Ascending aorta (tissue), 2 donors: ENCODE measurements around the gene MIA. TPM values are rescaled to one million over a fixed set of nuclear protein-coding genes. Genes with fewer than 3 reads are reported as not detected.
"Not testable (repeated sequence)": the region's sequence is repeated elsewhere in the genome, so short reads cannot be mapped to it uniquely, and the experiment has no call there.

Experiments used
- DNase-seq, 2 donors: peaks; one replicate each; pipeline ENCODE4 v3.0.0-alpha.2; 2019; ENCODE audit warnings: low spot score in 2 of 2
- H3K27ac ChIP-seq, 2 donors: fragments of 200-600 bp; sonication (generic); one replicate each; pipeline ENCODE4 v1.5.1; 2016 to 2017; ENCODE audit warnings: mild to moderate bottlenecking in 1 of 2
- H3K27me3 ChIP-seq: fragments of 200-600 bp; sonication (generic); one replicate; pipeline ENCODE4 v1.5.1; 2017
- H3K36me3 ChIP-seq, 2 donors: fragments of 200-600 bp; sonication (generic); one replicate each; pipeline ENCODE4 v1.5.1; 2016
- H3K4me1 ChIP-seq, 2 donors: fragments of 200-600 bp; sonication (generic); one replicate each; pipeline ENCODE4 v1.5.1; 2016 to 2017; ENCODE audit warnings: mild to moderate bottlenecking in 1 of 2
- H3K4me3 ChIP-seq, 2 donors: fragments of 200-600 bp; sonication (generic); one replicate each; pipeline ENCODE4 v1.5.1; 2016 to 2017; ENCODE audit warnings: mild to moderate bottlenecking in 1 of 2
- H3K9me3 ChIP-seq, 2 donors: fragments of 200-600 bp; sonication (generic); one replicate each; pipeline ENCODE4 v1.5.1; 2016
- intact Hi-C: fragments of 100-400 bp; cut with DNase I; formaldehyde crosslinking; loops from one replicate; pipeline ENCODE4 v1.15.1; 2023
- total RNA-seq: library from RNA; depleted of rRNA; stranded (reverse); fragments of >200 nt; gene quantifications from one replicate; pipeline ENCODE4 v1.1.0, GENCODE V29; 2016
- TF ChIP-seq, protein P1 (sequence below), 3 experiments: fragments of 200-600 bp in 2 of 3; fragments of 450-650 bp in 1 of 3; sonication (generic) in 2 of 3; IDR thresholded peaks; one replicate each; pipeline ENCODE4 v1.5.1; 2016 to 2019; ENCODE audit warnings: antibody characterized with exemption in 3 of 3, mild to moderate bottlenecking in 1 of 3, moderate library complexity in 1 of 3

The MIA gene
- total RNA-seq, 1 donor from 2014 or later, result not detected

DNA sequence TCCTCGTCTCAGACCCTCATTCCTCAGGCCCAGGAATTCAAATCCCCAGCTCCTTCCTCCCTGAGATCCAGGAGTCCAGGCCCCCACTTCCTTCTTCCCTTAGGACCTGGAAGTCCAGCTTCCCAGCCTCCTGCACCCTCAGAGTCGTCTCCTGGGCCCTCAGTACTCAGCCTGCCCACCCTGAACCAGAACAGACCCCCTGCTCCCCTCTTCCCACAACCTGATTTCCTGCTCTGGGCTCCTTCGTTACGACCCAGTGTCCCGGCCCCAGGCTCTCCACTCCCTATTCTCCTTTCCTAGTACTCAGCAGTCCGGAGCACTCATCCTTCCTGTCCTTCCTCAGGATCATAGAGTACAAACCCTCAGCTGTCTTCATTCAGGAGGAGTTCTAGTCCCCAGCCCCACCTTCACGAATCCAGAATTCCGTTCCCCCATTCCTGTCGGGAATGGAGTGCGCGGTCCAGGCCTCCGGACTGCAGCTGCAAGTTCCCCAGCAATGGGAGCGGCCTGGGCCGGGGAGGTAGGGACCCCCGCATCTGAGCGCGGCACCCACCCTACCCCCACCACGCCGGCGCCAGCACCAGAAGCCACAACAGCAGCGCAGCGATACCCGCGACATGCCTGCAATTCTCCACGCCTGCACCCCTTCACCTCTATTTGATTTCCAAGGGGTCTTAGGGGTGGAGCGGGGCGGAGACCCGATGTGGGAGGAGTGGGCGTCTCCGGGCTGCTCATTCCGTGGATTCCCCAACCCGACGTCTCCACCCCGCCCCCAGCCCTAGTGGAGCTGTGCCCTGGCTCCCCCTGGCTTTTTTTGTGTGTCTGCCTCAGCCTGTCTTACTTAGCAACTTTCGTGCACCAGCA lies 36.4 kb downstream of the MIA start:
- Histone ChIP-seq H3K4me3 (peak overlapping the region; percentile 51 to 64), H3K9me3 (no peaks in the 10 kb centered on the region), H3K27me3 (no peaks in the 10 kb centered on the region), H3K36me3 (peaks cover 12 to 20% of the 10 kb centered on the region in 2 donors), H3K4me1 (peaks cover 0 to 29% of the 10 kb centered on the region in 2 donors), H3K27ac (peak overlapping the region; percentile 63 to 71)
- intact Hi-C loops, result loop anchor here (2.0 to 10.0 kb wide), 2 partner anchors 149 to 527 kb away; partner anchors contain the start of gene AKT2
- DNase-seq, result no peak
- TF ChIP-seq, protein P1, sequence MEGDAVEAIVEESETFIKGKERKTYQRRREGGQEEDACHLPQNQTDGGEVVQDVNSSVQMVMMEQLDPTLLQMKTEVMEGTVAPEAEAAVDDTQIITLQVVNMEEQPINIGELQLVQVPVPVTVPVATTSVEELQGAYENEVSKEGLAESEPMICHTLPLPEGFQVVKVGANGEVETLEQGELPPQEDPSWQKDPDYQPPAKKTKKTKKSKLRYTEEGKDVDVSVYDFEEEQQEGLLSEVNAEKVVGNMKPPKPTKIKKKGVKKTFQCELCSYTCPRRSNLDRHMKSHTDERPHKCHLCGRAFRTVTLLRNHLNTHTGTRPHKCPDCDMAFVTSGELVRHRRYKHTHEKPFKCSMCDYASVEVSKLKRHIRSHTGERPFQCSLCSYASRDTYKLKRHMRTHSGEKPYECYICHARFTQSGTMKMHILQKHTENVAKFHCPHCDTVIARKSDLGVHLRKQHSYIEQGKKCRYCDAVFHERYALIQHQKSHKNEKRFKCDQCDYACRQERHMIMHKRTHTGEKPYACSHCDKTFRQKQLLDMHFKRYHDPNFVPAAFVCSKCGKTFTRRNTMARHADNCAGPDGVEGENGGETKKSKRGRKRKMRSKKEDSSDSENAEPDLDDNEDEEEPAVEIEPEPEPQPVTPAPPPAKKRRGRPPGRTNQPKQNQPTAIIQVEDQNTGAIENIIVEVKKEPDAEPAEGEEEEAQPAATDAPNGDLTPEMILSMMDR (IDR thresholded peaks at IDR 0.05), result no peak

DNA sequence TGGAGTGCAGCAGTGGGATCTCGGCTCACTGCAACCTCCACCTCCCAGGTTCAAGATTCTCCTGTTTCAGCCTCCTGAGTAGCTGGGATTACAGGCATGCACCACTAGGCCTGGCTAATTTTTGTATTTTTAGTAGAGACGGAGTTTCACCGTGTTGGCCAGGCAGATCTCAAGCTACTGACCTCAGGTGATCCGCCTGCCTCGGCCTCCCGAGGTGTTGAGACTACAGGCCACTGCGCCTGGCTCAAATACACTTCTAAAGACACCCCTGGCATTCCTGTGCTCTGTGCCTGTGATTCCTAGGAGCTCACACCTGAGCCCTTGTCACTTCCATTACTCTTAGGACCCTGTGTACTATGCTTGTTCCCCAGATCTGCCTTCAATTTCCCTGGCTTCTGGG lies 37.2 kb downstream of the MIA start:
- H3K4me3 ChIP-seq, H3K9me3 ChIP-seq, H3K27ac ChIP-seq, DNase-seq, H3K27me3 ChIP-seq: not testable (repeated sequence)
- intact Hi-C loops, result loop anchor here (10.0 kb wide), 1 partner anchor 528 kb away; the partner anchor contains the start of gene AKT2
- Histone ChIP-seq H3K36me3 (peaks cover 9 to 14% of the 10 kb centered on the region in 2 donors), H3K4me1 (peaks cover 0 to 26% of the 10 kb centered on the region in 2 donors)

DNA sequence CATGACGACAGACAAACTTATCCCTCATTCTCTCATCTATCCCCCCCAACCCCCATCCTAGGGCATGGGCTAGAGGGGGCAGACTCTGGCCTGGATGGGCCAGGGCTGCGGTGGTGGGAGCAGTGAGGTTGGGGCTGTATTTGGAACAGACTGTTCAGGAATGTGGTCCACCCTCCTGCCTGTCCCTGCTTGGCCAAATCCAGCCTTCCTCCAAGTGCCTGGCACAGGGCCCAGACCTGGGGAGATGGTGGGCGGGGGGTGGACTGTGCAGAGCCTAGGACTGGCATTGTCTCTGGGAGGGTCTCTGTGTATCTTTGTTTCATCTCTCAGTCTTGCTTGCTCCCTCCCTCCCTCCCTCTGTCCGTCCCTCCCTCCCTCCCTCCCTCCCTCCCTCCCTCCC lies 37.9 kb downstream of the MIA start:
- TF ChIP-seq, protein P1 (IDR thresholded peaks at IDR 0.05), result no peak
- Histone ChIP-seq H3K27ac (no peak overlapping the region), H3K4me1 (peaks cover 0 to 26% of the 10 kb centered on the region in 2 donors), H3K4me3 (no peak overlapping the region), H3K9me3 (no peaks in the 10 kb centered on the region), H3K36me3 (peaks cover 3 to 8% of the 10 kb centered on the region in 2 donors), H3K27me3 (no peaks in the 10 kb centered on the region)
- no peak for DNase-seq
- intact Hi-C loops, result loop anchor here (10.0 kb wide), 1 partner anchor 528 kb away; the partner anchor contains the start of gene AKT2

DNA sequence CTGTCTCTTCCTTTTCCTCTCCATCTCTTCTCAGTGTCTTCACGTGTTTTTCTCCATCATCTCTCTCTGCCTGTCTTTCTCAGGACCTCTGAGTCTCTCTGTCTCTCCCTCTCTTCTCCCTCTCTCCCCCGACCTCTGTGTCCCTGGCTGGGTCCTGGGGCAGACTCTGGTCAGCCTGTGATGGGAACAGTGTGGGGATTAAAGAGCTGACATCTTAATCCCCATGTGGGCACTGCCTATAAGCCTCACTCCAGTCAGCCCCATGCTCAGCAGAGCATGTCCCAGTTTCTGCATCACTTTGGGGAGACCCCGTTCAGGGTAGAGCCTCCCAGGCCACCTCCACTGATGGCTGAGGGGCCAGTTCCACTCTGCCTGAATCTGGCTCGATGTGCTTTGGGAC lies 39.9 kb downstream of the MIA start:
- no peak for DNase-seq
- H3K27me3 ChIP-seq, result no peaks in the 10 kb centered on the region
- TF ChIP-seq, protein P1 (IDR thresholded peaks at IDR 0.05), result no peak
- H3K9me3 ChIP-seq, result no peaks in the 10 kb centered on the region
- intact Hi-C loops, result loop anchor here (10.0 kb wide), 1 partner anchor 530 kb away; the partner anchor contains the start of gene AKT2
- no peaks in the 10 kb centered on the region for H3K36me3 ChIP-seq
- H3K27ac ChIP-seq, result no peak overlapping the region
- peaks cover 0 to 30% of the 10 kb centered on the region in 2 donors for H3K4me1 ChIP-seq
- no peak overlapping the region for H3K4me3 ChIP-seq

DNA sequence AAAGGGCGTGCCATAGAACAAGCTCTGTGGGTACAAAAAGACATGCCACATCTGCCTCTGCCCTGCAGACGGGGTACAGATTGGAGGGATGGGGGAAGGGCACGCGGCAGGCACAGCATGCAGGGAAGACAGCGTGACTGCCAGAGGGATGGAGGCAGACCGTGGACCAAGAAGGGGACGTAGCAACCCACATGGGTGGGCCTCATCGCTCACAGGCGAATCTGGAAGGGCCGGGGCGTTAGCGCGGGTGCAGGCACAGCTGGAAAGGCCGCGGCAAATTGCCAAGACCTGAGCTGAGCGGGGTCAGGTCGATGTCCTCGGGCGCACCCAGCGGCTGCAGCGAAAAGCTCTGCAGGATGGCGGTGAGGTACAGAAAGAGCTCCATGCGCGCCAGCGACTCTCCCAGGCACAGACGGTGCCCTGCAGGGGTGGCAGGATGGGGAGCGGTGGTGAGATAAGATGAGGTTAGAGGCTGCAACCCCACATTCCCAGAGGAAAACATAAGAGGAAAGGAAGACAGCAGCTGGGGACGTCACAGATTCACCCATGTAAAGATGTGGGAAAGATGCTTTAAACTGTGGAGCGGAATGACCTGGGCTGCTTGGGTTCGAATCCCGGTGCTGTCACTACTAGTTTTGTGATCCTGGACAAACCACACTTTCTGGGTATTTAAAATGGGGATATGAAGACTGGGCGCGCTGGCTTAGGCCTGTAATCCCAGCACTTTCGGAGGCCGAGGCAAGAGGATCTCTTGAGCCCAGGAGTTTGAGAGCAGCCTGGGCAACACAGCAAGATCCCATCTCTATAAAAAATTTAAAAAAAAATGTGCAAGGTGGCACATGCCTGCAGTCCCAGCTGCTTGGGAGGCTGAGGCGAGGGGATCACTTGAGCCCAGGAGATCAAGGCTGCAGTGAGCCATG lies 43.4 kb downstream of the MIA start:
- H3K4me3 ChIP-seq, result peak overlapping the region in 1 of 2 donors; percentile 45
- not testable (repeated sequence) for H3K27ac ChIP-seq, H3K27me3 ChIP-seq, H3K9me3 ChIP-seq, H3K36me3 ChIP-seq
- TF ChIP-seq, protein P1 (IDR thresholded peaks at IDR 0.05), result peak in 2 of 3 experiments; percentile 21 to 24
- peaks cover 0 to 21% of the 10 kb centered on the region in 2 donors for H3K4me1 ChIP-seq
- peak in 1 of 2 donors; percentile 56 for DNase-seq
- intact Hi-C loops, result loop anchor here (1.0 to 10.0 kb wide), 4 partner anchors 40 to 534 kb away; partner anchors contain the start of genes ACTMAP, AKT2, RAB4B and SNRPA
